ENCODE data around the gene EPHA8. TPM values are rescaled to one million over a fixed set of nuclear protein-coding genes. Genes with fewer than 3 reads are reported as not detected.

EPHA8 gene
- total RNA-seq, 1 donor: not detected

- DNase-seq (ENCODE audit: low read depth): no peak
- no peak overlapping the region for H3K4me3 ChIP-seq (ENCODE audit: low read depth, low read length)
- TF ChIP-seq CTCF (IDR thresholded peaks at IDR 0.05; ENCODE audit: insufficient read depth, low read length): no peak
Observed at GRCh38 chr1:22636927-22637326, 73.6 kb downstream of the EPHA8 start.

GRCh38 chr1:22637907-22638445 lies 74.7 kb downstream of the EPHA8 start:
- TF ChIP-seq CTCF (IDR thresholded peaks at IDR 0.05; ENCODE audit: insufficient read depth, low read length): no peak
- H3K4me3 ChIP-seq (ENCODE audit: low read depth, low read length): no peak overlapping the region
- DNase-seq (ENCODE audit: low read depth): no peak

GRCh38 chr1:22638476-22639234 lies 75.4 kb downstream of the EPHA8 start:
- no peak for TF ChIP-seq CTCF (IDR thresholded peaks at IDR 0.05; ENCODE audit: insufficient read depth, low read length)
- no peak overlapping the region for H3K4me3 ChIP-seq (ENCODE audit: low read depth, low read length)

GRCh38 chr1:22639286-22639685 lies 76.0 kb downstream of the EPHA8 start:
- DNase-seq (ENCODE audit: low read depth): peak; percentile 5
- no peak overlapping the region for H3K4me3 ChIP-seq (ENCODE audit: low read depth, low read length)
- no peak for TF ChIP-seq CTCF (IDR thresholded peaks at IDR 0.05; ENCODE audit: insufficient read depth, low read length)

More at GRCh38 chr1:22638476-22639234, 75.4 kb downstream of the EPHA8 start:
- DNase-seq (ENCODE audit: low read depth): no peak

GRCh38 chr1:22641247-22641646 lies 78.0 kb downstream of the EPHA8 start:
- no peak for TF ChIP-seq CTCF (IDR thresholded peaks at IDR 0.05; ENCODE audit: insufficient read depth, low read length)
- H3K4me3 ChIP-seq (ENCODE audit: low read depth, low read length): no peak overlapping the region
- DNase-seq (ENCODE audit: low read depth): no peak

- peak; percentile 48 for DNase-seq (ENCODE audit: low read depth)
- no peak overlapping the region for H3K4me3 ChIP-seq (ENCODE audit: low read depth, low read length)
- peak; percentile 88 for TF ChIP-seq CTCF (IDR thresholded peaks at IDR 0.05; ENCODE audit: insufficient read depth, low read length)
Observed at GRCh38 chr1:22641906-22642636, 78.8 kb downstream of the EPHA8 start.
